HL-60 (cell line): ENCODE results near the gene CMIP.

ENCODE experiments used
- GABPA ChIP-seq: IDR thresholded peaks from 2 replicates; pipeline ENCODE4 v1.6.1; 2012; ENCODE audit warnings: low read depth
- POLR2AphosphoS5 ChIP-seq: IDR thresholded peaks from 2 replicates; pipeline ENCODE4 v1.6.1; 2012; ENCODE audit warnings: low read depth
- TF ChIP-seq, protein P1 (sequence below): IDR thresholded peaks from one replicate; pipeline ENCODE4 v1.5.1; 2011; ENCODE audit warnings: low read length, control low read depth, inconsistent platforms; ENCODE audit not compliant: insufficient read depth
- TF ChIP-seq, protein P2 (sequence below): IDR thresholded peaks from 2 replicates; pipeline ENCODE4 v1.6.1; 2012; ENCODE audit warnings: low read depth; ENCODE audit not compliant: insufficient replicate concordance

DNA sequence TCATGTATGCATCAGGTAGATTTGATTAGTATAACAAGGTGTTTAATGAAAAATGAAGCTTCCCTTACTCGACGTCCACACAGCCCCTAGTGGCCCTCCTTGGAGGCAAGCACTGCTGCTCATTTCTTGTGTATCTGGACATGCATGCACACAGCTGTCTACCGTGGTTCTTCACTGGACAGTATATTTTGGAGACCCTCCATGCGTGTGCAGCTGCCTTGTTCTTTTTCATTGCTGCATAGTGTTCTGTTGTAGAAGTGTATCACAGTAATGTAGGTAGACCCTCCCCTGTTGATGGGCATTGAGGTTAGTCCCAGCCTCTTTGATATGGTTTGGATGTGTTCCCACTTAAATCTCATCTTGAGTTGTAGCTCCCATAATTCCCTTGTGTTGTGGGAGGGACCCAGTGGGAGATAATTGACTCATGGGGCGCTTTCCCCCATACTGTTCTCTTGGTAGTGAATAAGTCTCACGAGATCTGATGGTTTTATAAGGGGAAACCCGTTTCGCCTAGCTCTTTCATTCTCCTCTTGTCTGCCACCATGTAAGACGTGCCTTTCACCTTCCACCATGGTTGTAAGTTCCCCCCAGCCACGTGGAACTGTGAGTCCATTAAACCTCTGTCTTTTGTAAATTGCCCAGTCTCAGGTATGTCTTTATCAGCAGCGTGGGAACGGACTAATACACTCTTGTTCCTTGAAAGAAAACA lies 6.3 kb downstream of the CMIP start:
- TF ChIP-seq, protein P1, sequence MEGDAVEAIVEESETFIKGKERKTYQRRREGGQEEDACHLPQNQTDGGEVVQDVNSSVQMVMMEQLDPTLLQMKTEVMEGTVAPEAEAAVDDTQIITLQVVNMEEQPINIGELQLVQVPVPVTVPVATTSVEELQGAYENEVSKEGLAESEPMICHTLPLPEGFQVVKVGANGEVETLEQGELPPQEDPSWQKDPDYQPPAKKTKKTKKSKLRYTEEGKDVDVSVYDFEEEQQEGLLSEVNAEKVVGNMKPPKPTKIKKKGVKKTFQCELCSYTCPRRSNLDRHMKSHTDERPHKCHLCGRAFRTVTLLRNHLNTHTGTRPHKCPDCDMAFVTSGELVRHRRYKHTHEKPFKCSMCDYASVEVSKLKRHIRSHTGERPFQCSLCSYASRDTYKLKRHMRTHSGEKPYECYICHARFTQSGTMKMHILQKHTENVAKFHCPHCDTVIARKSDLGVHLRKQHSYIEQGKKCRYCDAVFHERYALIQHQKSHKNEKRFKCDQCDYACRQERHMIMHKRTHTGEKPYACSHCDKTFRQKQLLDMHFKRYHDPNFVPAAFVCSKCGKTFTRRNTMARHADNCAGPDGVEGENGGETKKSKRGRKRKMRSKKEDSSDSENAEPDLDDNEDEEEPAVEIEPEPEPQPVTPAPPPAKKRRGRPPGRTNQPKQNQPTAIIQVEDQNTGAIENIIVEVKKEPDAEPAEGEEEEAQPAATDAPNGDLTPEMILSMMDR: no peak
- TF ChIP-seq GABPA (no peak), POLR2AphosphoS5 (no peak)
- TF ChIP-seq, protein P2, sequence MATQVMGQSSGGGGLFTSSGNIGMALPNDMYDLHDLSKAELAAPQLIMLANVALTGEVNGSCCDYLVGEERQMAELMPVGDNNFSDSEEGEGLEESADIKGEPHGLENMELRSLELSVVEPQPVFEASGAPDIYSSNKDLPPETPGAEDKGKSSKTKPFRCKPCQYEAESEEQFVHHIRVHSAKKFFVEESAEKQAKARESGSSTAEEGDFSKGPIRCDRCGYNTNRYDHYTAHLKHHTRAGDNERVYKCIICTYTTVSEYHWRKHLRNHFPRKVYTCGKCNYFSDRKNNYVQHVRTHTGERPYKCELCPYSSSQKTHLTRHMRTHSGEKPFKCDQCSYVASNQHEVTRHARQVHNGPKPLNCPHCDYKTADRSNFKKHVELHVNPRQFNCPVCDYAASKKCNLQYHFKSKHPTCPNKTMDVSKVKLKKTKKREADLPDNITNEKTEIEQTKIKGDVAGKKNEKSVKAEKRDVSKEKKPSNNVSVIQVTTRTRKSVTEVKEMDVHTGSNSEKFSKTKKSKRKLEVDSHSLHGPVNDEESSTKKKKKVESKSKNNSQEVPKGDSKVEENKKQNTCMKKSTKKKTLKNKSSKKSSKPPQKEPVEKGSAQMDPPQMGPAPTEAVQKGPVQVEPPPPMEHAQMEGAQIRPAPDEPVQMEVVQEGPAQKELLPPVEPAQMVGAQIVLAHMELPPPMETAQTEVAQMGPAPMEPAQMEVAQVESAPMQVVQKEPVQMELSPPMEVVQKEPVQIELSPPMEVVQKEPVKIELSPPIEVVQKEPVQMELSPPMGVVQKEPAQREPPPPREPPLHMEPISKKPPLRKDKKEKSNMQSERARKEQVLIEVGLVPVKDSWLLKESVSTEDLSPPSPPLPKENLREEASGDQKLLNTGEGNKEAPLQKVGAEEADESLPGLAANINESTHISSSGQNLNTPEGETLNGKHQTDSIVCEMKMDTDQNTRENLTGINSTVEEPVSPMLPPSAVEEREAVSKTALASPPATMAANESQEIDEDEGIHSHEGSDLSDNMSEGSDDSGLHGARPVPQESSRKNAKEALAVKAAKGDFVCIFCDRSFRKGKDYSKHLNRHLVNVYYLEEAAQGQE: no peak
